ENCODE data around the gene ARL15.

Gene ARL15

GRCh38 chr5:53965459-53965858, 344.9 kb downstream of the ARL15 start:
- Histone ChIP-seq H4K8ac (ENCODE audit: low read depth, low read length) (no peak overlapping the region), H4K91ac (ENCODE audit: low read depth, low read length, poor library complexity) (no peak overlapping the region), H2AFZ (ENCODE audit: low read length) (no peak overlapping the region), H2BK12ac (ENCODE audit: low read length) (no peak overlapping the region), H3K9ac (ENCODE audit: low read depth, low read length, poor library complexity) (no peak overlapping the region), H2BK120ac (ENCODE audit: low read depth, low read length) (no peak overlapping the region), H3K9me3 (replicated peaks in 1 of 2; ENCODE audit: control insufficient read depth in 2 of 2, insufficient read depth in 1 of 2, low read depth in 1 of 2, low read length in 2 of 2) (no peaks in the 10 kb centered on the region), H2AK5ac (ENCODE audit: low read depth, low read length) (no peak overlapping the region), H3K27ac (replicated peaks; ENCODE audit: low read length) (no peak overlapping the region), H2BK5ac (ENCODE audit: low read length) (no peak overlapping the region), H3K18ac (ENCODE audit: low read length) (no peak overlapping the region), H3K27me3 (ENCODE audit: control insufficient read depth in 3 of 3, insufficient read depth in 3 of 3, low read depth in 1 of 3, low read length in 3 of 3) (no peaks in the 10 kb centered on the region), H3K79me1 (ENCODE audit: low read depth, low read length) (no peaks in the 10 kb centered on the region), H3K4me2 (ENCODE audit: insufficient read depth, low read length, poor library complexity, severe bottlenecking) (no peak overlapping the region), H3K23ac (ENCODE audit: low read depth, low read length, poor library complexity) (no peak overlapping the region), H3K14ac (ENCODE audit: low read length) (no peak overlapping the region), H3K4ac (ENCODE audit: low read length) (no peak overlapping the region), H3K36me3 (replicated peaks in 1 of 2; ENCODE audit: control insufficient read depth in 2 of 2, insufficient read depth in 2 of 2, low read length in 2 of 2) (no peaks in the 10 kb centered on the region), H2BK15ac (ENCODE audit: low read length) (no peak overlapping the region), H3K4me1 (ENCODE audit: control insufficient read depth in 2 of 2, insufficient read depth in 1 of 2, low read depth in 1 of 2, low read length in 2 of 2) (no peaks in the 10 kb centered on the region), H3K4me3 (ENCODE audit: low read length in 2 of 2) (no peak overlapping the region)
- no peak for DNase-seq (ENCODE audit: low spot score)

GRCh38 chr5:53963958-53964357, 346.4 kb downstream of the ARL15 start:
- Histone ChIP-seq H2AK5ac (ENCODE audit: low read depth, low read length) (no peak overlapping the region), H2BK5ac (ENCODE audit: low read length) (no peak overlapping the region), H2AFZ (ENCODE audit: low read length) (no peak overlapping the region), H3K14ac (ENCODE audit: low read length) (no peak overlapping the region), H4K8ac (ENCODE audit: low read depth, low read length) (no peak overlapping the region), H3K9ac (ENCODE audit: low read depth, low read length, poor library complexity) (no peak overlapping the region), H3K27me3 (ENCODE audit: control insufficient read depth in 3 of 3, insufficient read depth in 3 of 3, low read depth in 1 of 3, low read length in 3 of 3) (no peaks in the 10 kb centered on the region), H3K18ac (ENCODE audit: low read length) (no peak overlapping the region), H3K9me3 (replicated peaks in 1 of 2; ENCODE audit: control insufficient read depth in 2 of 2, insufficient read depth in 1 of 2, low read depth in 1 of 2, low read length in 2 of 2) (no peaks in the 10 kb centered on the region), H3K4me2 (ENCODE audit: insufficient read depth, low read length, poor library complexity, severe bottlenecking) (no peak overlapping the region), H2BK120ac (ENCODE audit: low read depth, low read length) (no peak overlapping the region), H3K4ac (ENCODE audit: low read length) (no peak overlapping the region), H2BK12ac (ENCODE audit: low read length) (no peak overlapping the region), H3K79me1 (ENCODE audit: low read depth, low read length) (no peaks in the 10 kb centered on the region), H3K36me3 (replicated peaks in 1 of 2; ENCODE audit: control insufficient read depth in 2 of 2, insufficient read depth in 2 of 2, low read length in 2 of 2) (no peaks in the 10 kb centered on the region), H3K27ac (replicated peaks; ENCODE audit: low read length) (no peak overlapping the region), H4K91ac (ENCODE audit: low read depth, low read length, poor library complexity) (no peak overlapping the region), H2BK15ac (ENCODE audit: low read length) (no peak overlapping the region), H3K23ac (ENCODE audit: low read depth, low read length, poor library complexity) (no peak overlapping the region), H3K4me1 (ENCODE audit: control insufficient read depth in 2 of 2, insufficient read depth in 1 of 2, low read depth in 1 of 2, low read length in 2 of 2) (no peaks in the 10 kb centered on the region), H3K4me3 (ENCODE audit: low read length in 2 of 2) (no peak overlapping the region)
- no peak for DNase-seq (ENCODE audit: low spot score)
- WGBS, 2 donors (ENCODE audit: extremely low coverage in 2 of 2, insufficient read length in 2 of 2, insufficient replicate concordance in 1 of 2) = no CpG with 5 or more reads among the region's 1 CpG

GRCh38 chr5:53962306-53962705, 348.1 kb downstream of the ARL15 start:
- Histone ChIP-seq H2AK5ac (ENCODE audit: low read depth, low read length) (no peak overlapping the region), H3K23ac (ENCODE audit: low read depth, low read length, poor library complexity) (no peak overlapping the region), H3K27ac (replicated peaks; ENCODE audit: low read length) (no peak overlapping the region), H3K14ac (ENCODE audit: low read length) (no peak overlapping the region), H3K79me1 (ENCODE audit: low read depth, low read length) (no peaks in the 10 kb centered on the region), H2AFZ (ENCODE audit: low read length) (no peak overlapping the region), H2BK5ac (ENCODE audit: low read length) (no peak overlapping the region), H3K4me2 (ENCODE audit: insufficient read depth, low read length, poor library complexity, severe bottlenecking) (no peak overlapping the region), H3K18ac (ENCODE audit: low read length) (no peak overlapping the region), H3K27me3 (ENCODE audit: control insufficient read depth in 3 of 3, insufficient read depth in 3 of 3, low read depth in 1 of 3, low read length in 3 of 3) (no peaks in the 10 kb centered on the region), H3K4me3 (ENCODE audit: low read length in 2 of 2) (no peak overlapping the region), H2BK120ac (ENCODE audit: low read depth, low read length) (no peak overlapping the region), H3K9me3 (replicated peaks in 1 of 2; ENCODE audit: control insufficient read depth in 2 of 2, insufficient read depth in 1 of 2, low read depth in 1 of 2, low read length in 2 of 2) (peaks cover 0 to 5% of the 10 kb centered on the region in 2 donors), H3K4ac (ENCODE audit: low read length) (no peak overlapping the region), H2BK15ac (ENCODE audit: low read length) (no peak overlapping the region), H3K36me3 (replicated peaks in 1 of 2; ENCODE audit: control insufficient read depth in 2 of 2, insufficient read depth in 2 of 2, low read length in 2 of 2) (no peaks in the 10 kb centered on the region), H4K91ac (ENCODE audit: low read depth, low read length, poor library complexity) (no peak overlapping the region), H3K9ac (ENCODE audit: low read depth, low read length, poor library complexity) (no peak overlapping the region), H2BK12ac (ENCODE audit: low read length) (no peak overlapping the region), H3K4me1 (ENCODE audit: control insufficient read depth in 2 of 2, insufficient read depth in 1 of 2, low read depth in 1 of 2, low read length in 2 of 2) (no peaks in the 10 kb centered on the region), H4K8ac (ENCODE audit: low read depth, low read length) (no peak overlapping the region)
- no CpG with 5 or more reads among the region's 1 CpG for WGBS, 2 donors (ENCODE audit: extremely low coverage in 2 of 2, insufficient read length in 2 of 2, insufficient replicate concordance in 1 of 2)
- DNase-seq (ENCODE audit: low spot score) = no peak

- Histone ChIP-seq H3K9me3 (replicated peaks in 1 of 2; ENCODE audit: control insufficient read depth in 2 of 2, insufficient read depth in 1 of 2, low read depth in 1 of 2, low read length in 2 of 2) (peaks cover 0 to 16% of the 10 kb centered on the region in 2 donors), H3K4me1 (ENCODE audit: control insufficient read depth in 2 of 2, insufficient read depth in 1 of 2, low read depth in 1 of 2, low read length in 2 of 2) (no peaks in the 10 kb centered on the region), H3K23ac (ENCODE audit: low read depth, low read length, poor library complexity) (no peak overlapping the region), H4K91ac (ENCODE audit: low read depth, low read length, poor library complexity) (no peak overlapping the region), H2BK5ac (ENCODE audit: low read length) (no peak overlapping the region), H3K4ac (ENCODE audit: low read length) (no peak overlapping the region), H3K27me3 (ENCODE audit: control insufficient read depth in 3 of 3, insufficient read depth in 3 of 3, low read depth in 1 of 3, low read length in 3 of 3) (no peaks in the 10 kb centered on the region), H4K8ac (ENCODE audit: low read depth, low read length) (no peak overlapping the region), H3K36me3 (replicated peaks in 1 of 2; ENCODE audit: control insufficient read depth in 2 of 2, insufficient read depth in 2 of 2, low read length in 2 of 2) (no peaks in the 10 kb centered on the region), H3K4me2 (ENCODE audit: insufficient read depth, low read length, poor library complexity, severe bottlenecking) (no peak overlapping the region), H3K9ac (ENCODE audit: low read depth, low read length, poor library complexity) (no peak overlapping the region), H2AK5ac (ENCODE audit: low read depth, low read length) (no peak overlapping the region), H2AFZ (ENCODE audit: low read length) (no peak overlapping the region), H3K14ac (ENCODE audit: low read length) (no peak overlapping the region), H3K79me1 (ENCODE audit: low read depth, low read length) (no peaks in the 10 kb centered on the region), H3K4me3 (ENCODE audit: low read length in 2 of 2) (no peak overlapping the region), H3K27ac (replicated peaks; ENCODE audit: low read length) (no peak overlapping the region), H3K18ac (ENCODE audit: low read length) (no peak overlapping the region), H2BK120ac (ENCODE audit: low read depth, low read length) (no peak overlapping the region), H2BK12ac (ENCODE audit: low read length) (no peak overlapping the region), H2BK15ac (ENCODE audit: low read length) (no peak overlapping the region)
- DNase-seq (ENCODE audit: low spot score) = no peak
Observed at GRCh38 chr5:53956632-53957031, 353.7 kb downstream of the ARL15 start.

Data from neuronal stem cell (in vitro differentiated cells).